ENCODE data around the gene MBOAT1. TPM values are rescaled to one million over a fixed set of nuclear protein-coding genes. Genes with fewer than 3 reads are reported as not detected.

MBOAT1 gene
- total RNA-seq, 1 donor from 2014 or later, result 3.0 TPM

DNA sequence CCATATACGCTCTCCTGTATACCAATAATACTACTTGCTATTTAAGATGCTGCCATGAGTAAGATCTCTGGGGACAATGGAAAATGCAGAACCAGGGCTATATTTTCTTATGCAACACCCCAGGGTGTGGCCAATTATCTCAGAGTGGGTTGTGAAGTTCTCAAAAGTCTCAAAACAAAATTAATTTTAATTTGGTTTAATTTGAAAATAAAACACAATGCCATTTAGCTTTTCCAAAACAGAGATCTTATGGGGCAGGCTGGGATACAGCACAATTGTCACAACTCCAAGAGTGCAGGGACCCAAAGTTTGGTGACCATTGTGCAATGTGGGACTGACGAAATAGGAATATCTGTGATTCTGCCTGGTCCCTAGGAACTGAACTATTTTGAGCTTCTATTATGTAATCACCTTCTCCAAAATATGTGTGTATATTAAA is 43.1 kb downstream of the MBOAT1 start:
- H3K27me3 Mint-ChIP-seq, result peaks cover 11% of the 10 kb centered on the region
- DNase-seq (ENCODE audit: low spot score, unreplicated experiment), result no peak
- H3K27ac Mint-ChIP-seq, result no peak overlapping the region
- no peak overlapping the region for H3K4me3 Mint-ChIP-seq (ENCODE audit: low read depth)
- H3K4me1 Mint-ChIP-seq (ENCODE audit: low read depth), result no peaks in the 10 kb centered on the region
- TF ChIP-seq CTCF (IDR thresholded peaks at IDR 0.05; ENCODE audit: unreplicated experiment), result no peak
- no peaks in the 10 kb centered on the region for H3K9me3 Mint-ChIP-seq (ENCODE audit: low read depth)
- H3K36me3 Mint-ChIP-seq (ENCODE audit: insufficient read depth), result no peaks in the 10 kb centered on the region

DNA sequence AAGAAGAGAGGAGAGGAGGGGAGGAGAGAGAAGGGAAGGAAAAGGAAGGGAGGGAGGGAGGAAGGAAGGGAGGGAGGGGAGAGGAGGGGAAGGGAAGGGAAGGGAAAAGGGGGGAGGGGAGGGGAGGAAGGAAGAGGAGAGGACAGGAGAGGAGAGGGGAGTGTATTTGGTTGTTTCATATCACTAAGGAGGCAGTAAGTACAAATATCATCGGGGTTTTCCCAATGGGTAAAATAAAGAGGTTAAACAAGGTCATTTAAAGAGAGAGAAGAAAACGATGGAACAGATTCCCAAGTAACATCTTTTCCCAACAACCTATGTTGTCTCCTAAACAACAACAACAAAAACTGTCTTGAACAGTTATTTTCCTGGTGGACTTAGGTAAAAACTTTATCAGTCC is 43.6 kb downstream of the MBOAT1 start:
- no peaks in the 10 kb centered on the region for H3K9me3 Mint-ChIP-seq (ENCODE audit: low read depth)
- no peaks in the 10 kb centered on the region for H3K4me1 Mint-ChIP-seq (ENCODE audit: low read depth)
- H3K27ac Mint-ChIP-seq, result no peak overlapping the region
- DNase-seq (ENCODE audit: low spot score, unreplicated experiment), result no peak
- H3K36me3 Mint-ChIP-seq (ENCODE audit: insufficient read depth), result no peaks in the 10 kb centered on the region
- TF ChIP-seq CTCF (IDR thresholded peaks at IDR 0.05; ENCODE audit: unreplicated experiment), result no peak
- H3K27me3 Mint-ChIP-seq, result peaks cover 11% of the 10 kb centered on the region
- no peak overlapping the region for H3K4me3 Mint-ChIP-seq (ENCODE audit: low read depth)

DNA sequence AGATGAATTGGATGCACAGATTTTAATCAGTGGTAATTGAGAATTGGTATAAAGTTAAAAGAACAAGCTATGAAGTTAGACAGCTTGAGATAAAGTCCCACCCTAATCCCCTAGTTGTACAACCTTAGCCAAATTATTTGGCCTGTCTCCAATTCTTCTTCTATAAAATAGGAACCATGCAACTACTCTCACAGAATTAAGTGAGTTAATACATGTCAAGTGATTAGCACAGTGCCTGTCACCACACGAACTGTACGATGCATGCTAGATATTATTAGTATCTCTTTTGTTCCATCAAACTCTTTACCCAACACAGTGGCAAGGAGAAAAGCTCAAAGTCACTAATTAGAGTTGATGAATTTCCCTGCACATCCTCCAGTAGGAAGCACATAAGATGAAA is 44.7 kb downstream of the MBOAT1 start:
- Mint-ChIP-seq H3K9me3 (ENCODE audit: low read depth) (no peaks in the 10 kb centered on the region), H3K4me3 (ENCODE audit: low read depth) (no peak overlapping the region), H3K36me3 (ENCODE audit: insufficient read depth) (no peaks in the 10 kb centered on the region), H3K27me3 (peaks cover 11% of the 10 kb centered on the region), H3K4me1 (ENCODE audit: low read depth) (no peaks in the 10 kb centered on the region), H3K27ac (no peak overlapping the region)
- DNase-seq (ENCODE audit: low spot score, unreplicated experiment), result no peak
- no peak for TF ChIP-seq CTCF (IDR thresholded peaks at IDR 0.05; ENCODE audit: unreplicated experiment)

GRCh38 chr6:20166210-20166609 is 46.1 kb downstream of the MBOAT1 start:
- no peak for DNase-seq (ENCODE audit: low spot score, unreplicated experiment)
- no peaks in the 10 kb centered on the region for H3K36me3 Mint-ChIP-seq (ENCODE audit: insufficient read depth)
- no peak overlapping the region for H3K27ac Mint-ChIP-seq
- H3K9me3 Mint-ChIP-seq (ENCODE audit: low read depth), result no peaks in the 10 kb centered on the region
- H3K4me1 Mint-ChIP-seq (ENCODE audit: low read depth), result no peaks in the 10 kb centered on the region
- no peak for TF ChIP-seq CTCF (IDR thresholded peaks at IDR 0.05; ENCODE audit: unreplicated experiment)
- H3K4me3 Mint-ChIP-seq (ENCODE audit: low read depth), result no peak overlapping the region
- peaks cover 11% of the 10 kb centered on the region for H3K27me3 Mint-ChIP-seq

GRCh38 chr6:20162515-20162914 is 49.8 kb downstream of the MBOAT1 start:
- Mint-ChIP-seq H3K4me1 (ENCODE audit: low read depth) (peaks cover 1% of the 10 kb centered on the region), H3K36me3 (ENCODE audit: insufficient read depth) (no peaks in the 10 kb centered on the region), H3K27me3 (no peaks in the 10 kb centered on the region), H3K27ac (no peak overlapping the region), H3K4me3 (ENCODE audit: low read depth) (no peak overlapping the region), H3K9me3 (ENCODE audit: low read depth) (no peaks in the 10 kb centered on the region)
- no peak for TF ChIP-seq CTCF (IDR thresholded peaks at IDR 0.05; ENCODE audit: unreplicated experiment)
- DNase-seq (ENCODE audit: low spot score, unreplicated experiment), result no peak
